GM19238 (cell line): ENCODE results near the gene SLC3A2.
"Not testable (repeated sequence)": the region's sequence is repeated elsewhere in the genome, so short reads cannot be mapped to it uniquely, and the experiment has no call there.

Experiments
- DNase-seq: peaks from one replicate; pipeline ENCODE4 v3.0.0; 2011; ENCODE audit warnings: low spot score; ENCODE audit not compliant: insufficient read length

The SLC3A2 gene

GRCh38 chr11:62880803-62881578, at the start of gene SLC3A2:
SLC3A2 (plus strand) TSS chr11:62880896; CDS start chr11:62881024, 128 bp downstream.
- peak; percentile 86 for DNase-seq

GRCh38 chr11:62830904-62831519, 49.7 kb upstream of the SLC3A2 start:
- no peak for DNase-seq

GRCh38 chr11:62831520-62832335, 49.0 kb upstream of the SLC3A2 start, which contains the start of gene STX5:
STX5 (minus strand) TSS chr11:62832051; CDS start chr11:62831243, 808 bp downstream.
- DNase-seq = peak; percentile 91

GRCh38 chr11:62832336-62833234, 48.1 kb upstream of the SLC3A2 start, which contains the start of gene TEX54:
TEX54 (minus strand) TSS chr11:62832841.
- DNase-seq = no peak

- no peak for DNase-seq
Observed at GRCh38 chr11:62835336-62835735, 45.4 kb upstream of the SLC3A2 start.

- peak; percentile 81 for DNase-seq
Observed at GRCh38 chr11:62839050-62839945, 41.4 kb upstream of the SLC3A2 start, which contains the start of gene WDR74. WDR74 (minus strand) TSS chr11:62839590; CDS start chr11:62839570, 20 bp downstream.

- not testable (repeated sequence) for DNase-seq
Observed at GRCh38 chr11:62840721-62841360, 39.9 kb upstream of the SLC3A2 start.

- DNase-seq = peak; percentile 75
Observed at GRCh38 chr11:62841361-62842170, 39.1 kb upstream of the SLC3A2 start.

- no peak for DNase-seq
Observed at GRCh38 chr11:62842171-62842741, 38.4 kb upstream of the SLC3A2 start.

GRCh38 chr11:62842891-62843290, 37.8 kb upstream of the SLC3A2 start:
- not testable (repeated sequence) for DNase-seq

GRCh38 chr11:62843466-62843865, 37.2 kb upstream of the SLC3A2 start:
- DNase-seq = no peak

GRCh38 chr11:62844154-62844553, 36.5 kb upstream of the SLC3A2 start:
- DNase-seq = no peak

GRCh38 chr11:62846177-62846576, 34.5 kb upstream of the SLC3A2 start:
- no peak for DNase-seq

- no peak for DNase-seq
Observed at GRCh38 chr11:62847767-62848314, 32.9 kb upstream of the SLC3A2 start.

GRCh38 chr11:62850911-62851806, 29.5 kb upstream of the SLC3A2 start:
- no peak for DNase-seq

GRCh38 chr11:62851807-62852522, 28.7 kb upstream of the SLC3A2 start:
- no peak for DNase-seq
